Measurements from ENCODE around the gene BAG5.

The BAG5 gene

DNA sequence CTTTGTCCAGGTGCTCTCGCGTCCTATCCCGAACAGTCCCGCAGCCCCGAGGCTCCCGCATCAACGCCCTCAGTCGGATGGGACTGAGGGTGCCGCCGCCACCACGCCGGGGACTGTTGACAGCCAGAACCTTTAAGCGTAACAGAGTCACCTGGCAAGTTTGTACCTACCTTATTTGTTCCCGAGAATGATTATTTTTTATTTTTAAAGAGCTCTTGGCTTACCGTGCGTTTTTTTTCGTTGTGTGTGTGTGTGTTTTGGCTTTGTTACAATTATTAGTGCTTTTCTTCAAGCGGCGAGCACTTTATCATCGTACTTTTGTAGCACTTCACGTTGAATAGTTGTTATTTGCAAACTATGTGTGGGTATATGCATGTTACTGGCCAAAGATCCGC, 766 bp upstream of the BAG5 start:
- DNase-seq = no peak

DNA sequence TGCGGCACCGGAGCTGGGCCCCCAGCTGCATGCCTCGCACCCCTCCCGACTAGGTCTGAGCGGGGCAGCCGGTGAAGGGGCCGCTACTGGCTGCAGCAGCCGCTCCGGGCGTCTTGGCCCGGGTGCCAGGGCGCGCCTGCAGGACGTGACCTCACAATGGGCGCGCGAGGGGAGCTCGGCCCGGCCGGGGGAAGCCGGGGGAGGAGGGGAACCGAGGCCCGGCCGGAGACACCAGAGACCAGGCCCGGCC, 353 bp downstream of the BAG5 start:
- DNase-seq = no peak

DNA sequence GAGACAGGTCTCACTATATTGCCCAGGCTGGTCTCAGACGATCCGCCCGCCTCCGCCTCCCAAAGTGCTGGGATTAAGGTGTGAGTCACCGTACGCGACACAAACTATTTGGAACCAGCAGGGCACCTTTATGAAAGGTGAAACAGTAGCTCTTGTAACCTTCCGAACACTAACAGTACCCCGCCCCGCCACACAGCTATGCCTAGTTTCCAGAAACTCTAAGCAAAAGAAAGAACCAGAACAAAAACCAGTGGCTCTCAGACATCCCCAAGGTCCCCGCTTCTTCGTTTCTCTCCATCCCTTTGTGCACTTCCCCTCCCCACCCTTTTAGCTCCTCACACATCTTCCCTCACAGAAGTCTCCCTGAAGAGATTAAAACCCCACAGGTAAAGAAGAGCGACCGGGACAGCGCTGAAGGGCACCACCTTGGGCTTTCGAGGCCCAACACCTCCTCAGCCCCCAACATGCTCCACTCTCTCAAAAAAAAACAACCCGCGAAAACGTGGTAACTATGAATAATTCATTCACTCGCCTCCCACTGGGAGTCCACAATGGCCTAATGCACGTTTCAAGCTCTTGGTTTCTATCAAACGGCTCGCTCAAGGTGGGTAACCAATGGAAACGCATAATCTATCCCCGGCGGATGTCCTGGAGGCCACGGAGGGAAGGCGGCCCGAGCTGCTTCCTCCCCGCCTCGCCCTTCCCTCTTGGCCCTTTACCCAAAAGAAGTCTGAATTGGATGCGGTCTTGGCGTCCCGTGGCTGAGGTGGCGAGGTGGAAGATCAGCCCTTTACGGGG, 877 bp downstream of the BAG5 start:
- peak; percentile 73 for DNase-seq

DNA sequence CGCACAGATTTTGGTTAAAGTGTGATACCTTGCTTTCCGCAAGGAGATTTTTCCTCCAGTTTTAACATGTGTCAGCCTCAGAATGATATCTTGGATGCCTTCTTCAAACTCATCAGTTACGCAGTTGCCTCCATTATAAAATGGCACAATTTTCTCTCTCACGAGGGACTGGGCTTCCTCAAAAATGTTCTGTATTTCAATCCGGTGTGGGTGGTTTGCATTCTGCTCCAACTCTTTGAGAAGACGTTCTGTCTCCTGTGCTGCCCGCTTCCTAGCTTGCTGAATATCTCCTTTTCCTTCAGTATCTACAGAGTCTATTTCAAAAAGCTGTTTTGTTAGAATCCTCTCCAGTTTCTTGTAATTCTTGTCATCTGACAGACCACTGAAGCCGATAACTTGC, 1.8 kb downstream of the BAG5 start:
- no peak for DNase-seq

DNA sequence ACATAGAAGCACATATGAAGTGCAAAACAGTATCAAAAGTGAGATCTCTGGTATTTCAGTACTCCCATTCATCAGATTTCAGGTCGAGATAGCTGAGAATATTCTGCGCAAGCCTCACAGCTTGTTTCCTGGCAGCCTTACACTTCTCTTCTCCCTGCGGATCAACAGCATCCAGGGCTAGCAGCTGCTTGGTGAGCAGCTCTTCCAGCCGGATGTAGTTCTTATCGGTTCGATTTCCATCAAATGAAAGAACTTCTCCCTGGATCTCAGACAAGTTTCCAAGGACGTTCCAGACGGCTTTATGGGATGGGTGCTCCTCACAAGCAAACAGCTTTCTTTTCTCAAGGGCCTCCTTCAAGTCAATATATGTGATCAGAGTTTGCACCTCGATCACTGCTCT, 2.7 kb downstream of the BAG5 start:
- no peak for DNase-seq

DNA sequence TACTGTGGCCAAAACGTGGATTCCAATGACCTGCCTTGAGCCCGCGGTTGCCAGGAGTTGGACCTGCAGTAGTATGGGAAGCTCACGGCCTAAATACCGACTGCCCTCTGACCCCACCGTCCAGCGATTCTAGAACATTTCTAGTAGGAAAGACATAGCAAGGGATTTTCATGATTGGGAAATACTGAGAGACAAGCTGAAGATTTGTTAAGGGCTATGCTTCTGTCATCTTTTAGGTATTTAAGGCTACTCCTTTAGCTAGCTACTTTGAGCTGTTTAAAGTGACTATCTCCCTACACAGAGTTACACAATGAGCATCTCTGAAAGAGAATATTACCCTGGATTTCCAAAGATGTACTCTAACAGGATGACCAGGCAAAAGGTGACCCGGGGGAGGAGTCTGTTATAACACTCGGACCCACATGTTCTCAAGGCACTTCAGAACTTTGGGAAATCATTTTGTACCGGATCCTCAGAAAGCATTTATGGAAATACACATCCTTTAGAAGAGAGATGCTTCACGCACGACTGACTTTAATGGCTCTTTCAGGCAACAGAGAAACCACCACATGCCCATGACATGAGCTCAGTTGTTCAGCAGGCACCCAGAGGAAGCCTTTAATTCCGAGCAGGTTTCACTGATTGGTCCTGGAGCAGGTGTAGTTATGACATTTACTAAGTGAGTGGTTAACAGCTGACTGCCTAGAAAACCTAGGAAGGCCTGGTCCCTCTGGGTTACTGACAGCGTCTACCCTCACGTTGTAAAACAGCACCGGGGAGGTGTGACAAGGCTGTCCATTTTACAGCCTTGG, 4.2 kb downstream of the BAG5 start:
- DNase-seq = no peak

DNA sequence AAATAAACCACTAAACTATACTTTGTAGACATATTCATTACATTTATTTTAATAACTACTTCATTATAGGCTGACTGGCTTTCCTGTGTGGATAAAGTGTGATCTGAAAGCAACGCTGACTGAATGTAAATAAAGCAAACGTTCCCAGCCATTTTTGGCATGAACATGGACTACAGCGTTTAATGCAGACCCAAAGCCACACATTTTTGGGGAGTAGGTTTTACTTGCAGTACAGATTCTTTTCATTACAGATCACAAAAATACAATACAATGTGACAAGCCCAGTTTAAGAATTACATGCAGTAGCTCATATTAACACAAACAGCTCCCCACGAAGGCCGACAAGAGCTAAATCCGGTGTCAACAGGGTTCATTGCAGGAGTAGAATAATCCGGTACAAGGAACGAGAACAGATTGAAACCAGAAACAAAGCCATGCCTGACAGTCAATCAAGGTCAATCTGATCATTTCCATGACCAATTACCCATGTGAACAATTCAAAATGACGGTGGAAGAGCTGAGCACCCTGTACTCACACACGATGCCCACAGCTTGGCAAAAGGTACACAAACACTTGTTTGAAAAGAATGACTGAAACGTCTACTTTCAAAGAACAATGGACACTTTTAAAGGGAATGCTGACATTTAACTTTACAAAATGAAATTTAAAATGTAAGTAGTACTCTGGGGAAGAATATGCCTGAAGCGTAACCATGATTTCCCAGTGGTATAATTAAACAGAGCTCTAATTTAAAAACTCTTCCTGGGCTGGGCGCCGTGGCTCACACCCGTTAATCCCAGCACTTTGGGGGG, 5.3 kb downstream of the BAG5 start:
- no peak for DNase-seq

DNA sequence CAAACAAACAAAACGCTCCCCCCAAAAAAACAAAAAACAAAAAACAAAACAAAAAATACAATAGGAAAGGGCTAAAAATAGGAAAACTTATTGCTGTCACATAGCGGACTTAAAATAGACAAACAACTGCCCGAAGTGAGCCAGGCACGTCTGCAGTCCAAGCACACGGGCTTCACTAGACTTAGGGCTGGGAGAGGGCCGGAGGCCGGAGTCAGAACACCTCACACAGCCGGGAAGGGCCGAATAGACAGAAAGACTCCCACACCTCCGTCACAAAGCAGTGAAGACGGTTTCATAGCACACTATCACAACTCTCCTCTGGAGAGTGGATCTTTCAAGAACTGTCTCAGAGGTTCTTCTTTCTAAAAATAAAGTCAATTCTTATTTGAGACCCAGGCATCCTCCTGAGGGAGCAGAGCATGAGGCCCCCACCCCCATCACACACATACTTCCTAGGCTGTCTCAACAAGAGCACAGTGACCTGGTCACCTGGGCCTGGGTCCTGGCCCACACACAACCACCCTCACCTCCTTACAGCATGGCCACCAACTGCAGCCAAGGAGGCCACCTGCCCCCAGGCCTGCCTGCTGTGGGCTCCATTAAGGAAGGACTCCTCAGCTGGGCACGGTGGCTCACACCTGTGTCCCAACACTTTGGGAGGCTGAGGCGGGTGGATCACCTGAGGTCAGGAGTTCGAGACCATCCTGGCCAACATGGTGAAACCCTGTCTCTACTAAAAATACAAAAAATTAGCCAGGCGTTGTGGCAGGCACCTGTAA, 6.7 kb downstream of the BAG5 start:
- no peak for DNase-seq

DNA sequence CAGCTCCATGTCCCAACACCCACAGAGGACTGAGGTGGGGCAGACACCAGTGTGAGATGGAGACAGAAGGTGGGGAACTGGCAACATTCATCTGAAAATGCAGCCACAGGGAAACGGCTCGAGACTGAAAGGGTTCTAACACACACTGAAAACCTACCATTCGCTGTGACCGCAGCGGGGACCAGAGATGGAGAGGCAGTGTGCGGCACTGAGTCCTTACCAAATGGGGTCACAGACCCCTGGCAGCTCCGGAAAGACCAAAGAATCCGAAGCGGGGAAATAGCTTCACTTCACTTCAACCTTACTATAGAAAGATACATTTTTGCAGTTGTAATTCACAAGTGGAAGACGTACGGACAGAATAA, 9.6 kb downstream of the BAG5 start:
- no peak for DNase-seq

DNA sequence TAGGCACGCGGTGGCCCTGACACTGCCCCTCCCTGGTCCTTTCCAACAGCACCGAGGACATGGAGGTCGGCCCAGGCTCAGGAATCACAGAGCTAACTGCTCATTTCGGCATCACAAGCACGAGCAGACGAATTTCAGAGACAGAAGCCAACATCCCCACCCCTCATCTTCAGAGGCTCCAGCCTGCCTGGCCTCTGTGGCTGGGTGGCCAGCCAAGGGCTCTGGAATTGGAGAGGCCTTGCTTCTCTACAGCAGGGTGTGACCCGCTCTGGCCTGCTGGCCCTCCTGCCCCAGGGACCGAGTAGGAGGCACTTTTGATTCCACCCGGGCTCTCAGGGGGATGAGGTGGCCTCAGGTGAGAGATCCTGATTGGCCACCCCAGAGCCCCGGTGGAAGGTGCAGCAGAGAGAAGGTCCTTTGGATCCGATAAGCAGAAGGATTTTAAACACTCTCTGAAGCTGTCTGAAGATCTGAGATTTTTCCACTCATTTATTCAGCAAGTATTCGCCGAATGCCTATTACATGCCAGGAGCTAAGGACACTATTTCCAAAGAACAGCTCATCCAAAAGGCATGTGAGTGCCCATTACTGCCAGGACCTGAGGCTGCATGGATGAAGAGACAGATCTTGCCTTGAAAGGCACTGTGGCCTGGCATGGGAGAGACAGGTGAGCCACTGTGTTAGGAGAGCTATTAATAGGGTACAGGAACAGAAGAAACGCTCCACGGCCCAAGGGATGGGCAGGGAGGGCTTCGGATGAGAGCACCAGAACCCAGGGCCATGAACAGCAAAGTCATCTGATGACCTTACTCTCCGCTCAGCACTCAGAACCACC, 10.2 kb downstream of the BAG5 start:
- DNase-seq = no peak

DNA sequence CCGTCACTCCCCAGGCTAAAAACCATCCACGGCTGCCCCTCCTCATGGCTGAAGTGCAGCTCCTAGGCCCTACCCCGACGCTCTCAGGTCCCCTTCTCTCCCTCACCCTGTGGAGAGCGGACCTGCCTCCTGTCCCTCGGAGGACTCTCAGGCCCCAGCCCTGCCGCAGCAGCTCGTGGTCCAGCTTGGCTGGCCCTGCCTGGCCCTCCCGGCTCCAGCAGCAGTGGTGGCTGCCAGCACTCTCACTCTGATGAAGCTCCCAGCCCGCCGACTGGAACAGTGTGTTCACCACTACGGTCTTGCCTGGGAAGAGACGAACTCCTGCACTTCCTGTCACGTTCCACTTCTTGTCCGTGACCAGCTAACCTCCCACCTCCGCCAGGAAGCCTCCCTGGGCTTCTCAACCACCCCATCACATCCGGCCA, 11.1 kb downstream of the BAG5 start:
- no peak for DNase-seq

DNA sequence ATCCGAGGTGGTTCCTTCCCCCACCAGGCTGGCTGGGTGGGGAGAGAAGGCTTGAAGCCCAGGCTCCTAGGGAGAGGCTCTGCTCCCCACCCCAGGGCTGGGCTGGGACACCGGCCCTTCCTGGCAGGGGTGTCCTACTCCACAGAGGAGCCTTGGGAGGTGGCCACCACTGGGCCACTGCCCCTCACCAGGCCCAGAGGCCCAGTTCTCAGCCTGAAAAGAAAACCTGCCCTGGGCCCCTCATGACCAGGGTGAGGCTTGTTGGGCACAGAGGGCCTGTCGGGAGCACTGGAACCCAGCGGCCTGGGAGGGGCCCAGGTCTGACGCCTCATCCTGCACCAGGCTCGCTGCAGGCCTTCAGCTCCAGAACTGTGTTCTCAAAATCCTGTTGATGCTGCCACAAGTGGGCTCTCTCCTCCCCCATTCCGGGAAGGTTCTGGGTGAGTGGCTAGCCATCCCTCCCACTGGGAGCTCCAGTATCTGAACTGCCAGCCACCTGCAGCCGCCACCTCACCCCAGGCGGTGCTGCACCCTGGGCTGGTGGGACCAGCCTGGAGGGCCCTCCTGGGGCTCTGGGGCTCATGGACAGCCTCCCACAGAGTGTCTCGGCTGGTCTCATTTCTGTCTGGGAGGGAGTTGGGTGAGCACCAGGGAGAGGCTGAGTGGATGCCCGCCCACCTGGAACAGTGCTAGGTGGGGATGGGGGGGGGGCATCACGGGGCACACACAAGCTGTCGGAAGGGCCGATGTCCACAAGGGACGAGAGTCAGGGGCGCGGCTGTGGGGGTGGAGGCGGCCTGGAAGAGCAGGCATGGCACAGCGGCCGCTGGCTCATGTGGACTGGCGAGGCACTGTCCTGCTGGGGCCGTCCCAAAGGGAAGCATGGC, 11.8 kb downstream of the BAG5 start:
- DNase-seq = no peak

DNA sequence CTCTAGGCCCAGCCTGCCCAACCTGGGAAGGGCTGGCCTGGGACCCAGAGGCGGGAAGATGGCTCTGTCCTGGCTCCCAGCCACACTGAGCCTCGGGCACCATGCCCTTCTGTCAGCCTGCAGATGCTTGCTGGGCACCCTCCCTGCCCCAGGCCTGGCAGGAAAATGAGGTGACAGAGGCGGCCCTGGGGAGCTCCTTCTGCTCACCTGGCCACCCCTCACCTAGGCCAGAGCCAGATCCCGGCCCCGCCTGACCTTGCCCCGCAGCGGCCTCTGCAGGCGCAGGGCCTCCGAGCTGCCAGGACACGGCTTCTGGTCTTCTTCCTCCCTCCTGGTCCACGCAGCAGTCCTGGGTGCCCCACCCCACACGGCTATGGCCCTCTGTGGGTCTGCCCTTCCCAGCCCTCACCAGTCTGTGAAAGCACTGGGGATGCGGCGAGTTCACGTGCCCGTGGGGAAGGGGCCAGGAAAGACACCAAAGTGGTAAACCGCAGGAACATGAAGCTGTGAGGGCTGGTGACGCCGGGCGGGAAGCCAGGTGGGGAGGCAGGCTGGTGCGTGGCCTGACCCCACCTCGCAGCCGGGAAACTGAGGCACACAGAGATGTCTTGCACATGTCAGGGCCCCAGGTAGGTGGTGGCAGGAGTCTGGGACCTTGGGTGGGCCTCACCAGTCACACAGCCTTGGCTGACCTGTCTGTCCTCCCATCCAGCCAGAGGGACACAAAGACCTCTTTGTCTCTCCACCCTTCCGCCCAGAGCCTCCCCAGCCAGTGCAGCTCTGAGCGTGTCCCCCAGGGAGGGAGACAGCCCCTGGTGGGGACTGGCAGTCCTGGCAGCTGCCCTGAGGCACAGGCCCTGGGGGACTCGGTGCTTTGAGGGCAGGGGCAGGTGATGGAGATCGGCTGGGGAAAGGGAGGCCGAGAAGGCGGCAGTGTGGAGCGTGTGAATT, 12.8 kb downstream of the BAG5 start:
- no peak for DNase-seq

DNA sequence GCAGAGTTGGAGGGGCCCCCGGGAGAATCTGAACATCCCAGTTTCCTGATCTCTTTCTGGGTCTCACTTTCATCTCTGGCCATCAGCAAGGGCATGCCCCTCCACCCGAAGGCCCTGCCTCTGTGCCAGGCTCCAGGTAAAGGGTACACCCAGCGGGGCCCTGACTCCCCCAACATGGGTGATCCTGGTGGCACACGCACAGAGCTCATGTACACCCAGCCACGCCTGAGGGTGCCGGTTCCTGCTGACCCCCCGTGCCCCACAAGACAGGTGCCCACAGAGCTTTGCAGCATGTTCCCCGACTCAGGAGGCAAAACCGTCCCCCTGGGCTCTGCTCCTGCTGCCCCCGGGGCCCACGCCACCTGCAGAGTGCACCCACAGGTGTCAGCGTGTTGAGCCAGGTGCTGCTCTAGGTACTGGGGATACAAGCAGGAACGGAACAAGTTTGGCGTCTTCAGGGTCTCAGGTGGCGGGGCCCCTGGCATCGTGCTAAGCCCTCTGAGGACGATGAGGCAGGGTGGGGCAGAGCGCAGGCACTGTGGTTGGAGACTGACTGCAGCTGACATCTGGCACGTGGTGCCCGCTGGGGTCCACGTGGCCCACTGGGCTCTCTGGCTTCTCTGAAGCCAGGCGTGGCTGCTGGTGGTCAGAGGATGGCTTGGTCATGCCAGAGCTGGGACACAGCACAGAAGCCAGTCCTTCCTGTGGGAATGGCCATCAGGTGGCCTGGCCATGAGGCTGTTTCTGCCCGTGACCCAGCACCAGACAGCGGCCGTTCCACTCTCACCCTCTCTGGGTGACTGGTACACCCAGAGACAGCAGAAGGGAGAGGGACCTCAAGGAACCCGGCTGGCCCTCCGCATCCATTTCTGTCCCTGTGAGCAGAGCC, 13.8 kb downstream of the BAG5 start:
- no peak for DNase-seq

DNA sequence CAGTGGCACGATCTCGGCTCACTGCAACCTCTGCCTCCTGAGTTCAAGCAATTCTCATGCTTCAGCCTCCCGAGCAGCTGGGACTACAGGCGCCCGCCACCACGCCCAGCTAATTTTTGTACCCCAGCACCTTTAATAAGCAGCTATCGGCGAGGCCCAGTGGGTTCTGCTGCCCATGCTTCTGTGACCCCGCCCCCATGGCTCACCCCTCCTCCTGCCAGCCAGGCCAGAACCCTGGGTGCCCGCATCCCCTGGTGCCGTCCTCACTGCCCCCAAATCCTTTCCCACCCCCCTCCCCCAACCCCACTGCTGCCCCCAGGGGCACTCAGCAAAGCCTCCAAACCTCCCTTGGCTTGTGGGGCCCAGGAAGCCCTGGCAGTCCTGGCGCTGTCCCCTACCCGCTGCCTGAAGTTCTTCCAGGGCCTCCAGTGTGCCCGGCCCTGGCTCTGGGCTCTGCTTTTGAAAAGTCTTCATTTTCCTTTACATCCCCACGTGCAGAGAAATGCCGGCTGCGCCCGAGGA, 14.5 kb downstream of the BAG5 start:
- DNase-seq = no peak

DNA sequence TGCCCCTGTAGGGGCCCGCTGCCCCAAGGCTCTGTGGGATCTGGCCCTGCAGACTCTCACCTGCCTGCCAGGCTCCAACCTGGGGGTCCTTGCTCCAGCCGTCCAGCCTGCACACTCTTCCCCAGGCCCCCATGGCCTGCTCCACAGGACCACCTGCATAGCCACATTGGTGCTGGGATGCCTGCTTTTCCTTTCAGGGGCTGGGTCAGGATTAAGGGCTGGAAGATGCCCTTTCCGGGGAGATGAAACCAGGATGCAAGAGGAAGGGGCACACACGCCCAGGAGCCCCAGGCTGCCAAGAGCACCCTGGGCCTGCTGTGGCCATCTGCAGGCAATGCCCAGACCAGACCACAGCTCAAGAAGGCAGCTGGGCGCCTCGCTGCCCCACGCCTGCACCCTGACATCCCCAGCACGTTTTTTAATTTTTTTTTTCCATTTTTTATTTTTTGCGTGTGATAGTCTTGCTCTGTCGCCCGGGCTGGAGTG, 15.0 kb downstream of the BAG5 start:
- no peak for DNase-seq

DNA sequence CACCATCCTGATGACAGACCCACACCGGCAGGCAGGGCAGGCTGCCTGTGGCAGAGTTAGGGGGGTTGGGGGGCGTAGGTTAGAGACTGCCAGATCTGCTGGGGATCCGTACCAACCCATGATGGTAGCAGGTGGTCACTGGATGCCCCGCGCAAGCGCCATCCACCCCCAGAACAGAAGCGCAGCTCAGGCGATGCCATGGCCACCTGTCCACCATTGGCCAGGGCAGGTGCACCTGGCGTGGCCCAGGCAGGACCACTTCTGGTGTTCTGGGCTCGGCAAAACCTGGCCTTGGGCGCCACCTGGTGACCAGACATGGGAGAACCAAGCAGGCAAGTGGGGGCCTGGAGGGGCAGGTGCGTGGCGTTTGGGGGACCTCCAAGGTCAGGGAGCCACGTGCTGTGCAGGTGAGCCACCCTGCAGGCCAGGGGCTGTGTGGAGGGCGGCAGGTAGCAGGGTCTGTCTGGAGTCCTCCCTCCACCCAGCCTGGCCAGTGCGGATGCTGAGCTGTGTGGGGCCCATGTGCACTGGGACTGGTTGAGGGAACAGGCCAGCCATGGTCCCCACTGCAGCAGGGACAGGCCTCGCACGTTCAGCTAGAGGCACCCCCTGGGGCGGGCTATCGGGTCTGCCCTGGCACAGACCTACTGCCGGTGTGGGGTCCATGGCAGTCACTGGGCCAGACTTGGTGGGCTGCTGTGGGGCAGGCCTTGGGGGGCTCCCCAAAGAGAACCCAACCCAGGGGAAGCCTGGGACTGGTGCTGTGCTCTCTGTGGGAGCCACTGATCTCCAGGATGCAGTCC, 15.6 kb downstream of the BAG5 start:
- DNase-seq = peak; percentile 92

Measured in activated CD8-positive, alpha-beta memory T cell treated with anti-CD3 and anti-CD28 coated beads, Interleukin-2, amount 50 U/mL, for 48 hours (primary cell).